ENCODE measurements around the gene TRAF7.

The TRAF7 gene

DNA sequence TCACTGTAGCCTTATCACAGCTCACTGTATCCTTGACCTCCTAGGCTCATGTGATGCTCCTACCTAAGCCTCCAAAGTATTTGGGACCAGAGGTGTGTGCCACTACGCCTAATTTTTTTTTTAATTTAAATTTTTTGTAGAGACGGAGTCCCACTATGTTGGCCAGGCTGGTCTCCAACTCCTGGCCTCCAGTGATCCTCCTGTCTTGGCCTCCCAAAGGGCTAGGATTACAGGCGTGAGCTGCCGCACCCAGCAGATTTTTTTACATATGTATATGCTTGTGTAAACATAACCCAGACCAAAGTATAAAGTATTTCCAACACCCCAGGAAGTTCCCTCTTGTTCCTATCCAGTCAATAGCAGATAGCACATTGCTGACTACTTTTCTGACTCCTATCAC lies 60.7 kb downstream of the TRAF7 start:
- DNase-seq (ENCODE audit: low read depth in 2 of 2) = no peak

GRCh38 chr16:2223221-2223941 lies 67.8 kb downstream of the TRAF7 start, which contains the start of gene E4F1:
Gene E4F1, plus strand, starts transcription at chr16:2223591. Its CDS starts 23 bp downstream, at chr16:2223614.
- peak; percentile 98 to 99 for DNase-seq (ENCODE audit: low read depth in 2 of 2)

DNA sequence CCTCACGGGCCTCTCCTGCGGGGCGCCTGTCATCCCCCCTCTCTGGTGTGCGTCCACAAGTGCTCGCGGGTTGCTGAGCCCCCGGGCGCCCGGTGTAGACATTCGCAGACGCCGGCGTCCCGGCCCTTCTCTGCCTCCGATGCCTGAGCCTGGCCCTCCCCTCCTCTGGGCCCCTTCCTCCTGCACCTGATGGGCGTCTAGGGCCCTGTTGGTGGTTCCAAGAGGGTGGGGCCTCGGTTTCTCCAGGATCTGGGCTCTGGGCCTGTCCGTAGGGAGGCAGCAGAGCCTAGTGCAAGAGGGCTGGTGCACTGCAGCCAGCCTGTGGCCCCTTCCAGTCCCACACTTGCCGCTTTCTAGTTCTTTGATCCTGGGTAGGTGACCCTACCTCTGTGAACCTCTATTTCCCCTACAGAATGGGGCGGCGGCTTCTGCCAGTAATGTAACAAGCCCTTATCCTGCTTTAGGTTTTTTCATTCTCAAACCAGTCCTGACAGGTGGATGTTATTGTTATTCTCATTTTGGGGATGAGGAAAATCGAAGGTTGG lies 68.4 kb downstream of the TRAF7 start:
- no peak for DNase-seq (ENCODE audit: low read depth in 2 of 2)

DNA sequence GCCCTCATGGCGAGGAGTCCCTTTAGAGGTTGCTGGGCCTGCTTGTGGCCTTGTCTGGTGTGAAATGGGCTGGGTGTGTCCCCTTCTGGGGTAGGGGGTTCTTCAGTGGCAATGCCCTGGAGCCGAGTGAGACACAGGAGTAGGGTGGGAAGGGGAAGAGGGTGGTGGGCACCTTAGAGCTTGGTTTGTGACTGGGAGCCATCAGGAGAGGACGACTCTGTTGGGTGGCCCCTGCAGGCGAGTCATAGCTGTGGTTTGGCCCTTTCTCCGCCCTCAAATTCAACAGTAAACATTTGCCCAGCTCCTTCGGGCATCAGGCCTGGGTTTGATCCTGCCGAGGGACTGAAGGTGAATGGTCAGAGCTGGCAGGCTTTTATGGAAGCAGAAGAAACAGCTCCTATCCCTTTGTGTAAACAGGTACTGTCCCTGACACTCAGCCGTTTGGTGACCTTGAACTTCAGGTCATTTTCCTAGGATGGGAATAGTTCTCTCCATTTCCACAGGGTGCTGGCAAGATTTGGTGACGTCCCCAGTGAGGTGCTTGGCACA lies 70.7 kb downstream of the TRAF7 start:
- no peak for DNase-seq (ENCODE audit: low read depth in 2 of 2)

GRCh38 chr16:2226918-2227317 lies 71.3 kb downstream of the TRAF7 start:
- DNase-seq (ENCODE audit: low read depth in 2 of 2) = no peak
